ENCODE results near the gene PRODH2. TPM values are rescaled to one million over a fixed set of nuclear protein-coding genes. Genes with fewer than 3 reads are reported as not detected.
"Not testable (repeated sequence)": the region's sequence is repeated elsewhere in the genome, so short reads cannot be mapped to it uniquely, and the experiment has no call there.

The PRODH2 gene
- total and polyA plus RNA-seq, 3 donors from 2014 or later, result 0.99 to 2.7 (median 1.3) TPM

DNA sequence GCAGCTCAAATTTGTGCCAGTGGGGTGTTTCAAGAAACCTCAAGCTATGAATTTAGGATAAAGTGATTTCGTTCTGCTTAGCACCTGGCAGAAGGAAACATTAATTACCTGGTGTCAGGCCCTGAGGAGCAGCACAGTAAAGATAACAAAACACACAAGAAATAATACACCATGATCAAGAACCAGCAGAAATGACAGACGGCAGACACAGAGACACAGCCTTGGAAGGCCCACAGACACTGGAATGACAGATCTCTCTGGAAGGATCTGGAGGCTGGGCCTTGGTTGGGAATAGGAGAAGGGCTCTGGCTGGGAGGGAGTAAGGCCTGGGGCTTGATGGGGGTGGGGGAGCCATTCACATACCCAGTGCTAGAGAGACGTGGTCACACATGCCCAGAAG lies 10.8 kb downstream of the PRODH2 start:
- intact Hi-C loops (cut with DNase I; ENCODE audit: low total_unique reads), result no loop called here

DNA sequence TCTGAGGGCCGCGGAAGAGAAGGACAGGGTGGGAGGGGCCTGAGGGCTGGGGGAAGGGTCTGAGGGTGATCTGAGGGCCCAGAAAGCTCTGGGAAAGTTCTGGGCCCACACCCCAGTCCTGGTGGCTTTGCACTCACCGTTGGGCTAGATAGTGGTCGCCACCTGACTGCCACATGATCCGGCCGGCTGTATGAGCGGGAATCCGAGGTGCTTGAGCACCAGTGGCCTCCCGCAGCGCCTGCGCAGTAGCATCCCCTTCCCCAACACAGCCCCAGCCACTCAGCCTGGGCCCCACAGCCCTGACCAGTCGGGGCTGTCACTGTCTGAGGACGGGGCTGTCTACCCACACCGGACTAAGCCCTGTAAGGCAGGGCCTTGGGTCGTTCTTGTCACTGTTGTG lies 15.0 kb downstream of the PRODH2 start:
- Histone ChIP-seq H3K36me3 (ENCODE audit: low read depth, missing control alignments) (no peaks in the 10 kb centered on the region), H3K4me1 (no peaks in the 10 kb centered on the region), H3K27ac (no peak overlapping the region), H3K27me3 (no peaks in the 10 kb centered on the region), H3K9me3 (no peaks in the 10 kb centered on the region), H3K4me3 (peak overlapping the region in 1 of 2 donors; percentile 4)
- WGBS, 2 donors, result 6 to 21% methylated on average over 2 to 15 of the region's 15 CpGs
- TF ChIP-seq POLR2A (IDR thresholded peaks at IDR 0.05), result no peak
- TF ChIP-seq, protein P1, sequence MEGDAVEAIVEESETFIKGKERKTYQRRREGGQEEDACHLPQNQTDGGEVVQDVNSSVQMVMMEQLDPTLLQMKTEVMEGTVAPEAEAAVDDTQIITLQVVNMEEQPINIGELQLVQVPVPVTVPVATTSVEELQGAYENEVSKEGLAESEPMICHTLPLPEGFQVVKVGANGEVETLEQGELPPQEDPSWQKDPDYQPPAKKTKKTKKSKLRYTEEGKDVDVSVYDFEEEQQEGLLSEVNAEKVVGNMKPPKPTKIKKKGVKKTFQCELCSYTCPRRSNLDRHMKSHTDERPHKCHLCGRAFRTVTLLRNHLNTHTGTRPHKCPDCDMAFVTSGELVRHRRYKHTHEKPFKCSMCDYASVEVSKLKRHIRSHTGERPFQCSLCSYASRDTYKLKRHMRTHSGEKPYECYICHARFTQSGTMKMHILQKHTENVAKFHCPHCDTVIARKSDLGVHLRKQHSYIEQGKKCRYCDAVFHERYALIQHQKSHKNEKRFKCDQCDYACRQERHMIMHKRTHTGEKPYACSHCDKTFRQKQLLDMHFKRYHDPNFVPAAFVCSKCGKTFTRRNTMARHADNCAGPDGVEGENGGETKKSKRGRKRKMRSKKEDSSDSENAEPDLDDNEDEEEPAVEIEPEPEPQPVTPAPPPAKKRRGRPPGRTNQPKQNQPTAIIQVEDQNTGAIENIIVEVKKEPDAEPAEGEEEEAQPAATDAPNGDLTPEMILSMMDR (IDR thresholded peaks at IDR 0.05), result no peak
- intact Hi-C loops (cut with DNase I; ENCODE audit: low total_unique reads), result no loop called here
- peak; percentile 40 for DNase-seq

More for the DNA sequence above, 10.8 kb downstream of the PRODH2 start:
- Histone ChIP-seq H3K4me1 (no peaks in the 10 kb centered on the region), H3K27me3 (no peaks in the 10 kb centered on the region), H3K9me3 (no peaks in the 10 kb centered on the region), H3K27ac (no peak overlapping the region), H3K36me3 (ENCODE audit: low read depth, missing control alignments) (no peaks in the 10 kb centered on the region), H3K4me3 (no peak overlapping the region)
- DNase-seq, result no peak
- no peak for TF ChIP-seq POLR2A (IDR thresholded peaks at IDR 0.05)
- TF ChIP-seq, protein P1 (IDR thresholded peaks at IDR 0.05), result no peak
- WGBS, 2 donors, result 67 to 74% methylated on average over 3 of the region's 3 CpGs

DNA sequence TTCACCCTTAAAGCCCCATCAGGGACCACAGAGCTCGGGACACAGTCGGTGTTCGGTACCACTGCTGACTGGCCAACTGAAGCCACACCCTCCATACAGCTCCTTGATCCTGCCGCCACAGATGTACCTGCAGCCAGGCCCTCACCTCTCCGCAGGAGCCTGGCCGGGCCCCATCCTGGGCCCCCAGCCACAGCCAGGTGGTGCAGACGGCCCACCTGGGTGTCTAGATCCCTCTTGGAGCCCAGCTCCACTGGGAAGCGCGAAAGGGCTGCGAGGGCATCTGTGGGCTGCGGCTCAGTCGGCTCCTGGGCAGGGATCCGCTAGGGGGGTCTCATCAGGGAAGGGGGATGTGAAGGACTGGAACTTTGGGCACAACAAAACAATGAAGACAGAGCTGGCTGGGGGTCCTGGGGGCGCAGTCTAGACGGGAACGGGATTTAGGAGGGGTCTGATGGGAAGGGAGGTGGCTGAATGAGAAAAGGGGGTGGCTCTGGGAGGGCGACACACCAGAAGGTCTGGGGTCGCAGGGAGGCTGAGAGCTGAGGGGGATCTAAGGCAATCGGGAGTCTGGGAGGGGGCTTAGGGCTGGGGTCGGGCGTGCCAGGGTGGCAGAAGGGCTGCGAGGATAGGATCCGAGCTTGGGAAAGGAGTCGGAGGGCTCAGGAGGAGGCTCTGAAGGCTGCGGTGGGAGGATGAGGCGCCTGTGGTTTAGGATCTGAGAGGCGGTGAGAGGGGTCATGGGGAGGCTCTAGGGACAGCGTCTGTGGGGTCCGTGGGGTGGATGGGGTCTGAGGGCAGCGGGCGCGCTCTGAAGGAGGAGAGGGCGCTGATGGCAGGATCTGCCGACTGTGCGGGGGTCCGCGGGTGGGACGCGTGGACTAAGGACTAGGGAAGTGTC lies 15.8 kb downstream of the PRODH2 start:
- TF ChIP-seq, protein P1 (IDR thresholded peaks at IDR 0.05), result no peak
- TF ChIP-seq POLR2A (IDR thresholded peaks at IDR 0.05), result no peak
- intact Hi-C loops (cut with DNase I; ENCODE audit: low total_unique reads), result no loop called here
- H3K9me3 ChIP-seq, result no peaks in the 10 kb centered on the region
- H3K27ac ChIP-seq, result no peak overlapping the region
- peak overlapping the region in 1 of 2 donors; percentile 4 for H3K4me3 ChIP-seq
- no peaks in the 10 kb centered on the region for H3K4me1 ChIP-seq
- no peaks in the 10 kb centered on the region for H3K27me3 ChIP-seq
- no peak for DNase-seq
- WGBS, 2 donors, result 8 to 17% methylated on average over 37 to 39 of the region's 39 CpGs
- H3K36me3 ChIP-seq (ENCODE audit: low read depth, missing control alignments), result no peaks in the 10 kb centered on the region

DNA sequence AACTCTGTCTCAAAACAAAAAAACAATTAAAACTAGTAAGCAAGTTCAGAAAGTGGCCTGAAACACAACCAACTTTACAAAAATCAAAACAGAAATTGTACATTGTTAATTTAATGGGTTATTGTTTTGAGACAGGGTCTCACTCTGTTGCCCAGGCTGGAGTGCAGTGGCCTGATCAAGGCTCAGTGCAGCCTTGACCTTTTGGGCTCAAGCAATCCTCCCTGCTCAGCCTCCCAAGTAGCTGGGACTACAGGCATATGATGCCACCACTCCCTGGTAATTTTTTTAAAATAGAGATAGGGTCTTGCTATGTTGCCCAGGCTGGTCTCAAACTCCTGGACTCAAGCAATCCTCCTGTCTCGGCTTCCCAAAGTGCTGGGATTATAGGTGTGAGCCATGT lies 17.1 kb downstream of the PRODH2 start:
- H3K27me3 ChIP-seq; intact Hi-C loops (cut with DNase I; ENCODE audit: low total_unique reads); H3K27ac ChIP-seq; H3K36me3 ChIP-seq (ENCODE audit: low read depth, missing control alignments); H3K4me3 ChIP-seq; H3K4me1 ChIP-seq; DNase-seq; H3K9me3 ChIP-seq: not testable (repeated sequence)
- WGBS, 2 donors, result 93 to 100% methylated on average over 1 of the region's 1 CpG

DNA sequence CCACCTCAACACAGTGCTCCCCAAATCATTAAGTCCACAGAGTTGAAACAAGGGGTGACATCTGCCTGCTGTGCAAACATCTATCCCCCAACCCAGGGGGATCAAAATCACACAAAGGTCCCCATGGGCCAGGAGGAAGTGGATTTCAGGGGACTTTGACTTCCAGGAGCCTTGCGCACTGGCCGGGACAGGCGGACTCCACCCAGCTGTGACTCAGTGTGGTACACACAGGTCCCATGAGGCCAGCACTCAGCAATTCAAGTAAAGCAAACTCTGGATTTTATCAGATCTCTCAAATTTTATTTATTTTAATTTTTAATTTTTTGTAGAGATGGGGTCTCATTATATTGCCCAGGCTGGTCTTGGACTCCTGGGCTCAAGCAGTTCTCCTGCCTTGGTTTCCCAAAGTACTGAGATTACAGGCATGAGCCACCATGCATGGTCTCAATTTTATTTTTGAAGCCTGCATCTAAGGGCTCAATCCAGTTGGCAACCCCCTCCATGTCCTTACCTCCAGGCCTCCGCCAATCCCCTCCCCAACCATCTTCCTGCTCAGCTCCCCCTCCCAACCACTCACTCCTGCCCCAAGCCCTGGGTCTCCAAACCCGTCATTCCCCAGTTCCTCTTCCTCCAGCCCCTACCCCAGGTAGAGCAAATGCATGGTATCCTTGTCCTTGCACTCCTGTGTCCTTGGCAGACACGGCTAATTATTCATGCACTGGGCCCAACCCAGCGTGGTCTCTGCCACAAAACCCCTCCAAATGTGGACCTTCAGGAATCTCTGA lies 19.1 kb downstream of the PRODH2 start:
- TF ChIP-seq POLR2A (IDR thresholded peaks at IDR 0.05), result no peak
- TF ChIP-seq, protein P1 (IDR thresholded peaks at IDR 0.05), result no peak
- no peaks in the 10 kb centered on the region for H3K36me3 ChIP-seq (ENCODE audit: low read depth, missing control alignments)
- H3K4me1 ChIP-seq, result no peaks in the 10 kb centered on the region
- intact Hi-C loops (cut with DNase I; ENCODE audit: low total_unique reads), result no loop called here
- DNase-seq, result no peak
- no peaks in the 10 kb centered on the region for H3K27me3 ChIP-seq
- H3K4me3 ChIP-seq, result no peak overlapping the region
- WGBS, 2 donors, result 83 to 89% methylated on average over 7 of the region's 7 CpGs
- no peaks in the 10 kb centered on the region for H3K9me3 ChIP-seq
- H3K27ac ChIP-seq, result no peak overlapping the region

Measured in testis (tissue), 3 donors.